Measurements from ENCODE around the gene ERVFRD-1.

The ERVFRD-1 gene

GRCh38 chr6:11078266-11078665, 33.3 kb downstream of the ERVFRD-1 start:
- no peak for DNase-seq (ENCODE audit: low read depth, low spot score)
- ChIA-PET CTCF (interaction anchor here (1.4 to 3.7 kb wide), 3 partner anchors 8 to 416 kb away, joined by 3 to 33 read pairs (median 6); no protein-coding TSS in a partner anchor), POLR2A (no interaction called here)
- H3K4me3 ChIP-seq (ENCODE audit: low read depth, low read length), result no peak overlapping the region
- no peak for TF ChIP-seq CTCF (IDR thresholded peaks at IDR 0.05; ENCODE audit: insufficient read depth, low read length, missing control alignments)

GRCh38 chr6:11076540-11076939, 35.0 kb downstream of the ERVFRD-1 start:
- ChIA-PET CTCF (interaction anchor here (2.2 to 9.7 kb wide), 2 partner anchors 17 to 123 kb away, joined by 5 to 413 read pairs; partner anchors contain the start of gene SMIM13), POLR2A (no interaction called here)
- no peak overlapping the region for H3K4me3 ChIP-seq (ENCODE audit: low read depth, low read length)
- no peak for TF ChIP-seq CTCF (IDR thresholded peaks at IDR 0.05; ENCODE audit: insufficient read depth, low read length, missing control alignments)
- no peak for DNase-seq (ENCODE audit: low read depth, low spot score)

GRCh38 chr6:11072101-11072500, 39.4 kb downstream of the ERVFRD-1 start:
- CTCF ChIA-PET, result interaction anchor here (1.1 to 9.7 kb wide), 6 partner anchors 9 to 503 kb away, joined by 3 to 413 read pairs (median 22); no protein-coding TSS in a partner anchor
- no peak overlapping the region for H3K4me3 ChIP-seq (ENCODE audit: low read depth, low read length)
- POLR2A ChIA-PET, result no interaction called here
- no peak for TF ChIP-seq CTCF (IDR thresholded peaks at IDR 0.05; ENCODE audit: insufficient read depth, low read length, missing control alignments)
- DNase-seq (ENCODE audit: low read depth, low spot score), result no peak

- no peak overlapping the region for H3K4me3 ChIP-seq (ENCODE audit: low read depth, low read length)
- TF ChIP-seq CTCF (IDR thresholded peaks at IDR 0.05; ENCODE audit: insufficient read depth, low read length, missing control alignments), result no peak
- no peak for DNase-seq (ENCODE audit: low read depth, low spot score)
- ChIA-PET POLR2A (no interaction called here), CTCF (interaction anchor here (0.9 to 9.7 kb wide), 16 partner anchors 9 to 508 kb away, joined by 3 to 413 read pairs (median 10); no protein-coding TSS in a partner anchor)
These were observed 41.8 kb downstream of the ERVFRD-1 start for GRCh38 chr6:11069760-11070159.

- no peak overlapping the region for H3K4me3 ChIP-seq (ENCODE audit: low read depth, low read length)
- POLR2A ChIA-PET, result no interaction called here
- DNase-seq (ENCODE audit: low read depth, low spot score), result no peak
These were observed 44.2 kb downstream of the ERVFRD-1 start for GRCh38 chr6:11067348-11067747.

More at GRCh38 chr6:11067348-11067747, 44.2 kb downstream of the ERVFRD-1 start:
- TF ChIP-seq CTCF (IDR thresholded peaks at IDR 0.05; ENCODE audit: insufficient read depth, low read length, missing control alignments), result no peak
- CTCF ChIA-PET, result interaction anchor here (0.7 to 7.3 kb wide), 10 partner anchors 10 to 508 kb away, joined by 3 to 222 read pairs (median 7); no protein-coding TSS in a partner anchor

Measured in AG04449 (cell line).